K562 (cell line): Measurements from ENCODE around the gene PKHD1. TPM values are rescaled to one million over a fixed set of nuclear protein-coding genes. Genes with fewer than 3 reads are reported as not detected.

Experiments
- ATAC-seq: fragments of 200-7000 bp; cut with Tn5 transposase; 3 replicates; pipeline ENCODE4 v1.9.1; 2020; ENCODE audit warnings: moderate library complexity
- BruUV-seq: library from RNA; stranded (reverse); fragments of 400-500 nt; replicated peaks from 2 replicates; lab custom pipeline; 2021; lab: Mats Ljungman, UMichigan
- CTCF ChIA-PET: fragments of 300-600 bp; formaldehyde crosslinking; extraction: SDS; loops from one replicate; lab custom pipeline; 2021; ENCODE audit warnings: low intra/inter-chr PET ratio; lab: Yijun Ruan, JAX
- POLR2A ChIA-PET: fragments of 300-600, 350-650 bp; sonication (Branson Sonifier 250); formaldehyde crosslinking; extraction: SDS; loops from one replicate; lab custom pipeline; 2021; ENCODE audit warnings: antibody characterized with exemption, inconsistent platforms; lab: Yijun Ruan, JAX
- DNase-seq, 4 experiments: peaks; one replicate each; pipeline versions ENCODE4 v3.0.0 to v3.0.0-alpha.2; 2011 to 2018; ENCODE audit warnings: low spot score in 3 of 4, mixed read lengths in 3 of 4; ENCODE audit errors: extremely low read depth in 1 of 4
- FAIRE-seq: peaks from 2 replicates; lab custom pipeline; 2011; peaks lifted over from hg19 to GRCh38; lab: Jason Lieb, UNC
- H2AFZ ChIP-seq: 2 replicates; pipeline ENCODE4 v1.6.0; 2011; ENCODE audit warnings: low read depth, low read length, control low read depth, inconsistent platforms
- H3K27ac ChIP-seq: fragments of 200-600 bp; 3 replicates; pipeline ENCODE4 v1.8.0; 2011; ENCODE audit warnings: low read depth, mild to moderate bottlenecking, control low read depth, inconsistent platforms, low read length, moderate library complexity, mixed read lengths; ENCODE audit errors: extremely low read depth
- H3K27me3 ChIP-seq, 2 experiments: fragments of 300-600 bp in 1 of 2; 2 replicates in 1 of 2; 3 replicates in 1 of 2; pipeline versions ENCODE4 v1.6.0 to v1.8.0; 2011; ENCODE audit warnings: inconsistent platforms in 2 of 2, low read length in 2 of 2, mild to moderate bottlenecking in 1 of 2, mixed read lengths in 1 of 2, moderate library complexity in 1 of 2; ENCODE audit not compliant: control insufficient read depth in 2 of 2, insufficient read depth in 2 of 2
- H3K36me3 ChIP-seq: fragments of 300-600 bp; 3 replicates; pipeline ENCODE4 v1.8.0; 2011; ENCODE audit warnings: mild to moderate bottlenecking, low read length, inconsistent platforms; ENCODE audit not compliant: control insufficient read depth, insufficient read depth
- H3K4me1 ChIP-seq, 2 experiments: fragments of 200-600 bp in 1 of 2; replicated peaks in 1 of 2; 2 replicates in 1 of 2; 3 replicates in 1 of 2; pipeline versions ENCODE4 v1.5.1 to v1.8.0; 2011; ENCODE audit warnings: inconsistent platforms in 2 of 2, low read length in 2 of 2, mild to moderate bottlenecking in 1 of 2, mixed read lengths in 1 of 2, moderate library complexity in 1 of 2; ENCODE audit not compliant: control insufficient read depth in 2 of 2, insufficient read depth in 2 of 2
- H3K4me2 ChIP-seq: 2 replicates; pipeline ENCODE4 v1.6.1; 2011; ENCODE audit warnings: low read length, control low read depth, inconsistent platforms, mixed read lengths; ENCODE audit not compliant: insufficient read depth
- H3K4me3 ChIP-seq: fragments of 200-600 bp; sonication (generic), shearing (Covaris generic); 2 replicates; pipeline ENCODE4 v1.5.1; 2016; ENCODE audit warnings: control low read depth, inconsistent platforms
- H3K79me2 ChIP-seq: fragments of 200-600 bp; 3 replicates; pipeline ENCODE4 v1.8.0; 2011; ENCODE audit warnings: low read length, inconsistent platforms; ENCODE audit not compliant: control insufficient read depth, insufficient read depth
- H3K9ac ChIP-seq, 2 experiments: 2 replicates each; pipeline versions ENCODE4 v1.6.0 to v1.6.1; 2011; ENCODE audit warnings: low read depth in 2 of 2, low read length in 2 of 2, control low read depth in 1 of 2, inconsistent platforms in 1 of 2, mild to moderate bottlenecking in 1 of 2, mixed read lengths in 1 of 2; ENCODE audit not compliant: insufficient read depth in 1 of 2
- H3K9me1 ChIP-seq: one replicate; pipeline ENCODE4 v1.6.0; 2011; ENCODE audit warnings: inconsistent platforms, mild to moderate bottlenecking, low read length, moderate library complexity; ENCODE audit not compliant: control insufficient read depth, insufficient read depth
- H3K9me3 ChIP-seq: replicated peaks from 2 replicates; pipeline ENCODE4 v1.5.1; 2011; ENCODE audit warnings: low read depth, low read length, inconsistent platforms; ENCODE audit not compliant: control insufficient read depth, insufficient read depth
- H4K20me1 ChIP-seq: replicated peaks from 2 replicates; pipeline ENCODE4 v1.6.1; 2011; ENCODE audit warnings: low read length, inconsistent platforms, mixed read lengths; ENCODE audit not compliant: control insufficient read depth, insufficient read depth
- ARNT ChIP-seq, 2 experiments: fragments of 450-650 bp; IDR thresholded peaks; 2 replicates each; pipeline ENCODE4 v1.6.1; 2016; ENCODE audit warnings: mild to moderate bottlenecking in 1 of 2
- ATF2 ChIP-seq: sonication (generic); formaldehyde crosslinking; IDR thresholded peaks from 2 replicates; pipeline ENCODE4 v1.8.1; 2022; ENCODE audit warnings: missing genetic modification reagents
- SMARCE1 ChIP-seq: fragments of 450-650 bp; IDR thresholded peaks from 2 replicates; pipeline ENCODE4 v1.7.1; 2016; ENCODE audit warnings: mild to moderate bottlenecking
- ZNF184 ChIP-seq: sonication (generic); formaldehyde crosslinking; IDR thresholded peaks from 2 replicates; pipeline ENCODE4 v1.5.0; 2020; ENCODE audit warnings: missing genetic modification reagents
- ZNF77 ChIP-seq: fragments of 250-450 bp; sonication (Bioruptor Pico); IDR thresholded peaks from 2 replicates; pipeline ENCODE4 v1.5.0; 2020
- WGBS: fragments of 100-300 bp; shearing (Covaris generic); methylation state at CpG from one replicate; pipeline ENCODE4 v1.1.6; 2016; ENCODE audit warnings: low coverage, mixed read lengths; ENCODE audit not compliant: insufficient coverage; ENCODE audit errors: missing lambda C conversion rate; 5-methylcytosine and 5-hydroxymethylcytosine counted together
- in situ Hi-C: fragments of 300-500 bp; cut with MboI; formaldehyde crosslinking; loops from 4 replicates; pipeline ENCODE4 v1.15.0; 2018; ENCODE audit warnings: inconsistent platforms, mixed read lengths
- intact Hi-C: fragments of 100-400 bp; cut with micrococcal nuclease; formaldehyde crosslinking; loops from 2 replicates; pipeline ENCODE4 v1.14.2; 2022
- polyA plus RNA-seq, 8 experiments: library from polyadenylated mRNA; depleted of rRNA in 4 of 8; stranded (reverse) in 5 of 8; unstranded in 3 of 8; fragments of >200 nt; fragmentation: Nextera tagmentation in 2 of 8; fragmentation: Illumina TruSeq in 1 of 8; extraction: Ambion mirVana in 2 of 8; extraction: Trizol in 1 of 8; gene quantifications; 2 replicates each; pipeline versions ENCODE4 v1.2.1 to v1.2.3, GENCODE V29; 2011 to 2014; ENCODE audit warnings: inconsistent platforms in 1 of 8, missing spikeins in 1 of 8
- total RNA-seq, 7 experiments: library from RNA; depleted of rRNA in 6 of 7; stranded (reverse); fragments of >200 nt in 6 of 7; fragmentation: Illumina TruSeq in 2 of 7; extraction: Trizol in 2 of 7; gene quantifications; 2 replicates each; pipeline versions ENCODE4 v1.2.1 to v1.2.3, GENCODE V29; 2011 to 2021; ENCODE audit warnings: low replicate concordance in 1 of 7

PKHD1 gene
- total and polyA plus RNA-seq, 9 of the 15 experiments (the other 6 are each of a cell fraction or from before 2014, with no cell fraction given): 0.01 to 0.04 (median 0.01) TPM; not detected in 6

- TF ChIP-seq SMARCE1: no peak
Measured at GRCh38 chr6:52045481-52045880, 41.9 kb downstream of the PKHD1 start (continued).

GRCh38 chr6:52045033-52045432, 42.4 kb downstream of the PKHD1 start:
- WGBS: 0% methylated on average over 5 of the region's 5 CpGs
- Histone ChIP-seq H3K79me2 (no peaks in the 10 kb centered on the region), H2AFZ (no peak overlapping the region), H3K4me2 (no peak overlapping the region), H3K9ac (no peak overlapping the region), H3K4me1 (no peaks in the 10 kb centered on the region)
- TF ChIP-seq ZNF184 (CRISPR knock-in tag) (no peak), ZNF77 (CRISPR knock-in tag) (no peak), ATF2 (CRISPR knock-in tag) (no peak), ARNT (IDR thresholded peaks at IDR 0.05) (no peak)
- TF ChIP-seq, all 486 proteins: peak for 0
- BruUV-seq: no TSS peak
- Histone ChIP-seq H4K20me1 (no peaks in the 10 kb centered on the region), H3K27ac (no peak overlapping the region), H3K9me1 (no peaks in the 10 kb centered on the region), H3K9me3 (no peaks in the 10 kb centered on the region), H3K4me3 (no peak overlapping the region), H3K27me3 (no peaks in the 10 kb centered on the region; a peak in 1 of 5 replicates), H3K36me3 (no peaks in the 10 kb centered on the region)
- intact Hi-C loops (no loop called here), in situ Hi-C loops (no loop called here)
- FAIRE-seq (no peak), DNase-seq (no peak), ATAC-seq (no peak)
- POLR2A ChIA-PET: no interaction called here
- CTCF ChIA-PET: no interaction called here
